ENCODE measurements around the gene NAE1.

- TF ChIP-seq CTCF (IDR thresholded peaks at IDR 0.05 in 4 of 5, conservative IDR thresholded peaks at IDR 0.05 in 1 of 5): no peak
- TF ChIP-seq POLR2A (IDR thresholded peaks at IDR 0.05): no peak
Observed at GRCh38 chr16:66851166-66851964, 20.6 kb upstream of the NAE1 start.

Data from gastrocnemius medialis (tissue), 4 donors.